Stimulated activated CD4-positive, alpha-beta T cell treated with anti-CD3 and anti-CD28 coated beads, Interleukin-2, amount 100 ng/mL, for 24 hours (primary cell): ENCODE data around the gene AJM1.

Experiments used
- DNase-seq, 2 donors: peaks; one replicate each; pipeline ENCODE4 v3.0.0-alpha.2; 2020

Gene AJM1

DNA sequence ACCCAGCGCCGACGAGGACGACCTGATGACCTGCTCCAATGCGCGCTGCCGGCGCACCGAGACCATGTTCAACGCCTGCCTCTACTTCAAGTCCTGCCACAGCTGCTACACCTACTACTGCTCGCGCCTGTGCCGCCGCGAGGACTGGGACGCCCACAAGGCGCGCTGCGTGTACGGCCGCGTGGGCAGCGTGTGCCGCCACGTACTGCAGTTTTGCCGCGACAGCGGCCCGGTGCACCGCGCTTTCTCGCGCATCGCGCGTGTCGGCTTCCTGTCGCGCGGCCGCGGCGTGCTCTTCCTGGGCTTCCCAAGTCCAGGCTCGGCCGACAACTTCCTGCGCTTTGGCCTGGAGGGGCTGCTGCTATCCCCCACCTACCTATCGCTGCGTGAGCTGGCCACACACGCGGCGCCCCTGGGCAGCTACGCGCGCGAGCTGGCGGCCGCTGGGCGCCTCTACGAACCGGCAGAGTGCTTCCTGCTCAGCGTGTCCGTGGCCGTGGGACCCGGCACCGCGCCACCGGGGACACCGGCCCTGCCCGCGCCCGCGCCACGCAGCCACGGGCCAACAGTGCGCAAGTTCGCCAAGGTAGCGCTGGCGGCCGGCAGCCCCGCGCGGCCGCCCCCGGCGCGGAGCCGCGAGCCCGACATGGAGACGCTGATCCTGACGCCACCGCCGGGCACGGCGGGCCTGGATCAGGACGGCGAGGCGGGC is 4.3 kb downstream of the AJM1 start:
- no peak for DNase-seq

DNA sequence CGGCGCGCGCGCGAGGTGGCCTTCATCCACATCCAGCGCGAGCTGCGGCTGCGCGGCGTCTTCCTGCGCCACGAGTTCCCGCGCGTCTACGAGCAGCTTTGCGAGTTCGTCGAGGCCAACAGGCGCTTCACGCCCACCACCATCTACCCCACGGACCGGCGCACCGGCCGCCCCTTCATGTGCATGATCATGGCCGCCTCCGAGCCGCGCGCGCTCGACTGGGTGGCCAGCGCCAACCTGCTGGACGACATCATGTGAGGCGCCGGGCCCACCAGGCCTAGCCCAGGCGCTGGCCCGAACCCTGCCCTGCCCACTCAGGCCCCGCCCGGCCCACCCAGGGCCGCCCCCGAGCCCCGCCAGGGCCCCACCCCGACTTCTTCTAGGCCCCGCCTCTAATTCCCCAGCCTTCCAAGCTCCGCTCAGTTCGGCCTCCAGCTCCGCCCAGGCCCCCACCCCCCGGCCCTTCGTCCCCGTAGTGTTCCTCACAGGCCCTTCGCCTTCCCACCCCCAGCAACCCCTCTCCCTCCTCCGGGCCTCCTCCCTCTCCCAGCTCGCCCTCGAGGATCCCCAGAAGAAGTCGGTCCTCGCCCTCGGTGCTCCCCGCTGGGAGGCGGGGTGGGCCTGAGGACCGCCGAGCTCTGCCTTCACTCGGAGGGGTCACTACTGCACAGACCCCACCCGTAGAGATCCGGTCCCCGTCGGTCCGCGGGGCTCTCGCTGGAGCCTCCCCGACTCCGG is 5.0 kb downstream of the AJM1 start:
- no peak for DNase-seq

DNA sequence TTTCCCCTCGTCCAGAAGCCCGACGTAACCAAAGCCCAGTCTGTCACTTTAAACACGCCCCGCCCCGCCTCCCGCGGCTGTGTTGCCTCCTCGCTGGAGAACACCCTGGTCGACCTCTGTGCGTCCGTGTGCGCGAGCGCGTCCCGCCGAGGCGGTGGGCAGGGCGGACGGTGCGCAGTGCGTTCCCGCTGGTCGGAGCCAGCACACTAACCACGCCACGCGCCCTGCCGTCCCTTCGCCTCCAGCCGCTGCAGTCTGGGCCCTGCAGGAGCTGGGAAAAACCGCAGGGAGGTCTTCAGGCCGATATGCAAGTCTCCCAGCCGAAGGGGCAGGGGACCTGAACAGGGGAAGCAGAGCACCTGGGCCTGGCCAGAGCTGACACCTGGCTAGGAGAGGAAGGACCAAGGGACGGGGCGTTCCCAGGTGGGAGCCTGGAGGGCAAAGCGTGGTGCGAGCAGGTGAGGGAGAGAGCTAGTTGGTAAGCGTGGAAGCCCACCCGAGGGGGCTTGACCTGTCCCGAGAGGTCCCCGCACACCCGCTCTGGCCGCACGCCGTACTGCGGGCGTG is 5.6 kb downstream of the AJM1 start:
- DNase-seq, result peak; percentile 83 to 88

DNA sequence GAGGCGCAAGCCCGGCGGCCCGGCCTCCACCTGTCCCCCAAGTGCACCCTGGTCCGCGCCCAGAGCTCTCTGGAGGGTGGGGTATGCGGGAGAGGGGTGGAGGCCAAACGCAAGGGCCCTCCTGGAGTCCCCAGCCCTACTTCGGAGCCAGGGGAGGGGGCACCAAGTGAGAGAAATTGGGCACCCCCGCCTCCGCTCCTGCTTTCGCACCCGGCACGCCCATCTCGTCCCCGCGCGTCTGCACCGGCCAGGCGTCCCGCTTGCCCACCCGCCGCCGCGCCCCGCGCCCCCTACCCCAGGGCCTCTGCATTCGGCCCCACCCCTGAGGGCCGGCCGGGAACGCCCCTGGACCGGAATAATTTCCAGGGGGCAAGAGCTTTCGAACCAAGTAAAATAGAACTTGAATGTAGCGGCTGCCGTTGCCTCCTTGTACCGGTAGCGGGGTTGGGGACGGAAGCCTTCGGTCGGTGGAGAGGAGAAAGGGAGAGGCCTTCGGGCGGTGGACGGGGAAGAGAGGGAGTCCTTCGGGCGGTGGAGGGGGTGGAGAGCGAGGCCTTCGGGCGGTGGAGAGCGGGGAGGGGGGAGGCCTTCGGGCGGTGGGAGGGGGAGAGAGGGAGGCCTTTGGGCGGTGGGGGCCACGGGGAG is 6.2 kb downstream of the AJM1 start:
- peak; percentile 46 to 47 for DNase-seq

DNA sequence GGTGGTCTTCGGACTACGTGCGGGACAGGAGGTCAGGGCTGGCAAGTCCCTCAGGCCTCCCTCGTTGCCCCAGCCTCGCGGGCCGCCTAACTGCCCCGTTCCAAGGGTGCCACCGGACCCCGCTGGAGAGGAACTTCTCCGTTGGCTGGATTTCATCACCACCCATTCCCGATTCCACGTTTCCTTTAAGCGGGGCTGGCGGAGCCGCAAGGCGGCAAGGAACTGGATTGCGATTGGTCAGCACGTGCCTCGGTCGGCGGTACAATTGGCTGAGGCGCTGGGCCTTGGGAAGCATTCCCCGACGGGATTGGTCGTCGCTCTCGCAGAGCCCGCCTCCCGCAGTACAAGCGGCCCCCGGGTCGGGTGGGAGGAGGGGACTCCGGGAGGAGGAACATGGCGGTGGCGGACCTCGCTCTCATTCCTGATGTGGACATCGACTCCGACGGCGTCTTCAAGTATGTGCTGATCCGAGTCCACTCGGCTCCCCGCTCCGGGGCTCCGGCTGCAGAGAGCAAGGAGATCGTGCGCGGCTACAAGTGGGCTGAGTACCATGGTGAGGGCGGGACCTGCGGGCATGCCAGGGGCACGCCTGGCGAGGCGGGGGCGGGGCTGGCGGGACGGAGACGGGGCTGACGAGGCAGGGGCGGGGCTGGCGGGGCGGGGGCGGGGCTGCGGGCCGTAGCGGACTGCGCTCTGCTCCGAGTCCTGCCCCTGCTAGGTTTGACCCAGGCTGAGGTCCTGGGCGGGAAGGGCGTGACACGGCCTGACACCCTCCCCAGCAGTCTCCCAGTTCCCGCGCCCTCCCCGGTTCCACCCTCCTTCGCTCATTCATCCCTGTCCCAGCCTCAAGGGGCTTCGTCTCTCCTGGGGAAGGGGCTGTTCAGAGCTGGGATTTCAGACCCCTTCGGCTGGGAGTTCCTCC is 7.0 kb downstream of the AJM1 start, which contains the start of gene PHPT1:
Gene PHPT1, plus strand, starts transcription at position 372 of the 922 bp plus-strand sequence. Its CDS starts 22 bp downstream, at position 394.
- DNase-seq, result peak; percentile 96

DNA sequence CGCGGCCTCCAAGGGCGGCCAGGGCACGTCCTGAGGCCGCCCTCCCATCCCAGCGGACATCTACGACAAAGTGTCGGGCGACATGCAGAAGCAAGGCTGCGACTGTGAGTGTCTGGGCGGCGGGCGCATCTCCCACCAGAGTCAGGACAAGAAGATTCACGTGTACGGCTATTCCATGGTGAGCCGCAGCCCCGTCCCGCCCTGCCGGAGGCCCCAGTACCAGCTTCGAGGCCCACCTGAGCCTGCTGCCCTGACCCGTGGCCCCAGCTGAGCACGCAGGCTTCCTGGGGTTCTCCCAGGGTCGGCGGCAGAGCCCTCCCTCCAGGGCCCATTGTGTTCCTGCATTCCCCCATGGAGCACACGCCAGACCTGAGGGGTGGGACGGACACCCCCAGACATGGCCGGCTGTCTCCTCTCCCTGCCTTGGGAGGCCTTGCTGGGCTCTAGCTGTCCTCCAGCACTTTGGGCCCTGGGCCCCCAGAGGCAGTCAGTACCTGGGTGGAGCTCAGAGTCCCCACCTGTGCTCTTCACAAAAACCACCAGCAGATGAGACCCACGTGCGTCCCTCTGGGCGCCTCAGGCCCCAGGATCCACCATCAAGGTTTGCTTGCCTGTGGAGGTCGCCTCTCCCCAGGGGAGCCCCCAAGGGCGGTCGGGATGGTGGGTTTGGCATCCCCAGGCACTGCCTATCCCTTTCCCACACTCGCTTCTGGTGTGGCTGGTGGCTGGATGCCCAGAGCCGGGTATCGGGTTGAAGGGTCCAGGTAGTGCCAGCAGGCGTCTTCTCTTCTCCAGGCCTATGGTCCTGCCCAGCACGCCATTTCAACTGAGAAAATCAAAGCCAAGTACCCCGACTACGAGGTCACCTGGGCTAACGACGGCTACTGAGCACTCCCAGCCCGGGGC is 7.9 kb downstream of the AJM1 start:
- DNase-seq, result no peak

DNA sequence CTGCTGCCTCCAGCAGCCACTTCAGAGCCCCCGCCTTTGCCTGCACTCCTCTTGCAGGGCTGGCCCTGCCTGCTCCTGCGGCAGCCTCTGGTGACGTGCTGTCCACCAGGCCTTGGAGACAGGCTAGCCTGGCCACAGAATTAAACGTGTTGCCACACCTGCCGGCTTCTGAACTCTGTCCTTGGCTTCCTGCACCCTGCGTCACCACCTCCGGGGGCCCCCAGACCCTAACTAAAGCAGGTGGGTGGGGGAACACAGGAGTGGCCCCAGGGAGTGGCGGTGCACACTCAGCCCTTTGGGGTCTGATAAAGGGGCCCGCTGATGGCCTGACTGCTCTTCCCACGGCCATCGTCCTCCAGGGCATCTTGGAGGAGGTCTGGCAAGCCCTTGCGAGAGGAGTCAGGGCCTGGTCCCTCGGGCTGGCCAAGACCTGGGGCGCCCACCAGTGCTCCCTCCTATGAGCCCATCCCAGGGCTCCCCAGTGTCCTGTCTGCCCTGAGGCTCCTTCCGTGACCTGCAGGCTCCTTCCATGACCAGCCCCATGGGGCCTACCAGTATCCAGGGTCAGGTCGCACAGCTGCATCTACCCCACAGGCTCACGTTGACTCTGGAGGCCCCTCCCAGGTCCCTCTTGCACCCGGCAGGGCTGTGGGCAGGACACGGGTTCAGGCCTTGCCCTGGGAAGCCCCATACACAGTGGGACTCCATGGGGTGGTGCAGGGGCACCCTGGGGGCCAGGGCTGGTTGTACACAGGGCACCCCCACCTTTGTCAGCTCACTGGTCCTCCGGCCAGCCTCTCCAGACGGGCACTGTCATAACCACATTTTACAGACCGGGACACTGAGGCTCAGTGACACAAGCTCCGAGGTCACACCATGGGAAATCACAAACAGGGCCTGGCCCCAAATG is 8.8 kb downstream of the AJM1 start:
- DNase-seq, result no peak

DNA sequence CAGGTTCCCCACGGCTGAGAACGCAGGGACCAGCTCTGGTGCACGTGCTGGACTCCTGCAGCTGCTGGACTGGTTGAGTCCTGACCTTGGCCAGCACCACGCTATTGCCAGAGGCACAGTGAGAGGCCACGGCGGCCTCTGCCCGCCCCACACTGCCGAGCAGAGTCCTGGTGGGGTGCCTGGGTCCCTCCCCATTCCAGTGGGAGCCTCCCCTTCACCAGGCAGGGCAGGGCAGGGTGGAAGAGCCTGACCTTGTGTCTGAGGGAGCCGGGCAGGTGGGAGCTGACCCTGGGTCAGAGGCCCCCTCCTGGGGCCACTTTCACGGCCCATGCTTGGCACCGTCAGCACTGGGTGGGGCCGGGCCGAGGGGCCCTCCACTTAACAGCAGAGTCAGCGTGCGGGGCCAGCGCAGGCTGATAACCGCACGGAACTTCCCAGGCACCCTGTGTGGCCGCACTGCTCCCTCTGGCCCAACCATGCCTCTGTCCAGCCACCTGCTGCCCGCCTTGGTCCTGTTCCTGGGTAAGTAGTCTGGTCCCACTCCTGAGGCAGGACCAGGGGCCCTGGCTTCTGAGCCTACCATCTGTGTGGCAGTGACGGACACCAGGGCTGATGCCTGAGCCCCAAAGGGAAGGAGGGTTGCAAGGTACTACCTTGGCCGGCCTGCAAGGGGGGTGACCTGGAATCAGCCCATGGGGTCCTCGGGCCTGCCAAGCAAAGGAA is 9.8 kb downstream of the AJM1 start, which contains the start of gene MAMDC4:
Gene MAMDC4, plus strand, starts transcription at position 406 of the 723 bp plus-strand sequence. Its CDS starts 71 bp downstream, at position 477.
- no peak for DNase-seq

DNA sequence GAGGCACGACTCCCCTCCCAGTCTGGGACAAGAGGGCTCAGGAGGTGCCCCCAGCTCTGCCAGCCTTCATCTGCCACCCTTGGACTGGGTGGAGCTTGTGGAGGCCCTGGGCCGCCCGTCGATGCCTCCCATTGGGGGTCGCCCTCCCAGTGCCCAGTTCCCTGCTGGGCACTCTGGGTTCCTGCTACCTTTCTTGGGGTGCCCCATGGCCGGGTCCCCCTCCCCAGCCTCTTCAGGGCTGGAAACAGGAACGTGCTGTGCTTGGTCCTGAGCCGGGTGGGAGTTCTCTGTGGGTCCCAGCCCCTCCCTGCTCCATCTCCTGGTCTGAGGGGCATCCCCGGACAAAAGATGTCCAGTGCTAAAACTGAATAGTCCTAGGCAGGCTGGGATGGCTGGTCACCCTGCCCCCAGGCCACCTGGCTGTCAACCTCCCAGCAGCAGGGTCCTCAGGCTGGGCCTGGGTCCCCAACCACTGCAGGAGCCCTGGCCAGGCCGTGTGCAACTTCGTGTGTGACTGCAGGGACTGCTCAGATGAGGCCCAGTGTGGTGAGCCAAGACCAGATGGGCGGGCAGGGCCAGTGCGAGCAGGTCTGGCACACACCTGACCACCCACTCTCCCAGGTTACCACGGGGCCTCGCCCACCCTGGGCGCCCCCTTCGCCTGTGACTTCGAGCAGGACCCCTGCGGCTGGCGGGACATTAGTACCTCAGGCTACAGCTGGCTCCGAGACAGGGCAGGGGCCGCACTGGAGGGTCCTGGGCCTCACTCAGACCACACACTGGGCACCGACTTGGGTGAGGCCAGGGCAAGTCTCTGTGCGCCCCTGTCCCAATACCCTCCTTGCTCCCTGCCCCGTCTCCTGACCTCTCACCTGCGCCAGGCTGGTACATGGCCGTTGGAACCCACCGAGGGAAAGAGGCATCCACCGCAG is 10.7 kb downstream of the AJM1 start:
- DNase-seq, result no peak

DNA sequence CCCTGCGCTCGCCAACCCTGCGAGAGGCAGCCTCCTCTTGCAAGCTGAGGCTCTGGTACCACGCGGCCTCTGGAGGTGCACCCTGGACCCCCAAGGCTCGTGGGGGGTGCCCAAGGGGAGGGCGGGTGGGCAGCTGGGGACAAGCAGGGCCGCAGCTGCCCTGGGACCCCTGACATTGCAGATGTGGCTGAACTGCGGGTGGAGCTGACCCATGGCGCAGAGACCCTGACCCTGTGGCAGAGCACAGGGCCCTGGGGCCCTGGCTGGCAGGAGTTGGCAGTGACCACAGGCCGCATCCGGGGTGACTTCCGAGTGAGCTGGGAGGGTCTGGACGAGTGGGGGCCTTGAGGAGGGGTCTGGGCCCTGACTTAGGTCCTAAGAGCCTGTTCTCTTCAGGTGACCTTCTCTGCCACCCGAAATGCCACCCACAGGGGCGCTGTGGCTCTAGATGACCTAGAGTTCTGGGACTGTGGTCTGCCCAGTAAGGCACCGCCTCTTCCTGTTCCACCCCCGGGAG is 11.4 kb downstream of the AJM1 start:
- no peak for DNase-seq

DNA sequence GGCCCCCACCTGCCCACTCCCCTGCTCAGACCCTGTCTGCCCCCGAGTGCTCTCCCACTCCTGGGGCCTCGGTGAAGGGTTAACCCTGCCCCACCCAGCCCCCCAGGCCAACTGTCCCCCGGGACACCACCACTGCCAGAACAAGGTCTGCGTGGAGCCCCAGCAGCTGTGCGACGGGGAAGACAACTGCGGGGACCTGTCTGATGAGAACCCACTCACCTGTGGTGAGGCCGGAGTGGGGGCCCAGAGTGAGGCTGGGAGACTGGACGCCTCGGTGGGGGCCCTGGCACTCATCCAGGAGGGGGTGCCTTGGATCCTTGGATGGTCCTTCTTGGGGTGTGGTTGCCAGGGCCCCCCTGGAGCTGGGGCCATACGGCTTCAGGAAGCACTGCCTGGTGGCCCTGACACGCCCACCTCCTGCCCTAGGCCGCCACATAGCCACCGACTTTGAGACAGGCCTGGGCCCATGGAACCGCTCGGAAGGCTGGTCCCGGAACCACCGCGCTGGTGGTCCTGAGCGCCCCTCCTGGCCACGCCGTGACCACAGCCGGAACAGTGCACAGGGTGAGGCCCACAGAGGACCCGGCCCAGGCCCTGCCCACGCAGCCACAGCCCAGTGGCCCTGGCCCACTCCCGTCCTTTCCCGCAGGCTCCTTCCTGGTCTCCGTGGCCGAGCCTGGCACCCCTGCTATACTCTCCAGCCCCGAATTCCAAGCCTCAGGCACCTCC is 12.0 kb downstream of the AJM1 start:
- no peak for DNase-seq

DNA sequence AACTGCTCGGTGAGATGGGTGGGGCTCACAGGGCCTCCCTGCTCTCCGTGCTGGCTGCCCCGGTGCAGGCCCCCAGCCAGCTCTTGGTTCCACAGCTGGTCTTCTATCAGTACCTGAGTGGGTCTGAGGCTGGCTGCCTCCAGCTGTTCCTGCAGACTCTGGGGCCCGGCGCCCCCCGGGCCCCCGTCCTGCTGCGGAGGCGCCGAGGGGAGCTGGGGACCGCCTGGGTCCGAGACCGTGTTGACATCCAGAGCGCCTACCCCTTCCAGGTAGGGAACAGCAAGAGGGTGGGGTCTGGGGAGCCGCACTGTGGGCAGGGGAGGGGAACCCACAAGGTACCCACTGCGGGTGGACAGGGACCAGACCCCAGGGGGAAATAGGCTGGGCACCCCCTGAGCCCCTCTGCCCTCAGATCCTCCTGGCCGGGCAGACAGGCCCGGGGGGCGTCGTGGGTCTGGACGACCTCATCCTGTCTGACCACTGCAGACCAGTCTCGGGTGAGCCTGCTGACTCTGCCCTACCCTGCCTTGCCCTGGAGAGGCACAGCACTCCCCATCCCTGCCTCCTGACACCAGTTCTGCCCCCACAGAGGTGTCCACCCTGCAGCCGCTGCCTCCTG is 12.7 kb downstream of the AJM1 start:
- DNase-seq, result no peak

DNA sequence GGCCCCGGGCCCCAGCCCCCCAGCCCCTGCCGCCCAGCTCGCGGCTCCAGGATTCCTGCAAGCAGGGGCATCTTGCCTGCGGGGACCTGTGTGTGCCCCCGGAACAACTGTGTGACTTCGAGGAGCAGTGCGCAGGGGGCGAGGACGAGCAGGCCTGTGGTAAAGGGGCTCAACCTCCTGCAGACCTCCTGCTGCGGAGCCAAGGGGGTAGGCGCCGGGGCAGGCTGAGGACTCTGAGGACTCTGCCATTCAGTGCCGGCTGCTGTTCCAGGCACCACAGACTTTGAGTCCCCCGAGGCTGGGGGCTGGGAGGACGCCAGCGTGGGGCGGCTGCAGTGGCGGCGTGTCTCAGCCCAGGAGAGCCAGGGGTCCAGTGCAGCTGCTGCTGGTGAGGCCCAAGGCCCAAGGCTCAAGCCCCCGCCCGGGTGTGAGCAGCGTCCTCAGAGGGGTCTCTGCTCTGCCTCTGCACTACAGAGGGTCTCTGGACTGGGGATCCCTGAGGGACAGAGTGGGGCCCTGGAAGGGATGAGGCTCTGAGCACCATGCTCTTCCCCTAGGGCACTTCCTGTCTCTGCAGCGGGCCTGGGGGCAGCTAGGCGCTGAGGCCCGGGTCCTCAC is 13.3 kb downstream of the AJM1 start:
- DNase-seq, result no peak

DNA sequence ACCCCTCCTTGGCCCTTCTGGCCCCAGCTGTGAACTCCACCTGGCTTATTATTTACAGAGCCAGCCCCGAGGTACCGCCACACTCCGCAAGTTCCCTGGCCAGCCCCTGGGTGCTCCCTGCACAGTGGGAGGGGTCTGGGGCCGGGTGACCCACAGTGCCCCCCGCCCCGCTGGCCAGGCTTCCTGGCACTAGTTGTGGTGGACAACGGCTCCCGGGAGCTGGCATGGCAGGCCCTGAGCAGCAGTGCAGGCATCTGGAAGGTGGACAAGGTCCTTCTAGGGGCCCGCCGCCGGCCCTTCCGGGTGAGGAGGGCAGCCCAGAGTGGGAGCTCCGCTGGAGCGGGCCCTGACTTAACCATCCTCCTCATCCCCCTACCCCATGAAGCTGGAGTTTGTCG is 13.8 kb downstream of the AJM1 start:
- no peak for DNase-seq

DNA sequence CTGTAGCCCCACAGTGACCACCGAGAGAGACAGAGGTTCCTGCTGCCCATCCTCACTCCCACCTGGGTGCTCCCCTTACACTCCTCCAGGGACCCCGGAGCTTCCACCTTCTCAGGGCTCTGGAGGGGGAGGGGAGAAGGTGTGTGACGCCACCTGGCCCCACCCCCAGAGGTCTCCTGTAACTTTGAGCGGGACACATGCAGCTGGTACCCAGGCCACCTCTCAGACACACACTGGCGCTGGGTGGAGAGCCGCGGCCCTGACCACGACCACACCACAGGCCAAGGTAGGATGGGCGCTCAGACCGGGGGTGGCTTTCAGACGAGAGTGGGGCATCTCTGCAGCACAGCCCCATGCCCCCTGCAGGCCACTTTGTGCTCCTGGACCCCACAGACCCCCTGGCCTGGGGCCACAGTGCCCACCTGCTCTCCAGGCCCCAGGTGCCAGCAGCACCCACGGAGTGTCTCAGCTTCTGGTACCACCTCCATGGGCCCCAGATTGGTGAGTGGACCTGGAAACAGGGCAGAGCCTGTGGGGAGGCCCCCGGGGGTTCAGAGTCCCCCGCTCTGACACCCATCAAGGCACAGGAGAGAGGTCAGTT is 14.4 kb downstream of the AJM1 start:
- DNase-seq, result no peak

DNA sequence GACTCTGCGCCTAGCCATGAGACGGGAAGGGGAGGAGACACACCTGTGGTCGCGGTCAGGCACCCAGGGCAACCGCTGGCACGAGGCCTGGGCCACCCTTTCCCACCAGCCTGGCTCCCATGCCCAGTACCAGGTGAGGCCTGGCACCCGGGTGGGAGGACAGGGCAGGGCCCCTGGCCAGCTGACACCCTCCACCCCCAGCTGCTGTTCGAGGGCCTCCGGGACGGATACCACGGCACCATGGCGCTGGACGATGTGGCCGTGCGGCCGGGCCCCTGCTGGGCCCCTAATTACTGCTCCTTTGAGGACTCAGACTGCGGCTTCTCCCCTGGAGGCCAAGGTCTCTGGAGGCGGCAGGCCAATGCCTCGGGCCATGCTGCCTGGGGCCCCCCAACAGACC is 14.9 kb downstream of the AJM1 start:
- no peak for DNase-seq
